Stomach (tissue), 4 donors: ENCODE measurements around the gene KLF13.

Experiments used
- POLR2A ChIP-seq, 4 donors: fragments of 450-650 bp; IDR thresholded peaks; one replicate each; pipeline ENCODE4 v1.6.1; 2016; ENCODE audit warnings: antibody characterized with exemption in 4 of 4, control low read depth in 2 of 4, mild to moderate bottlenecking in 1 of 4, moderate library complexity in 1 of 4
- TF ChIP-seq, protein P1 (sequence below), 7 experiments: fragments of 450-650 bp in 4 of 7; fragments of 200-600 bp in 3 of 7; sonication (generic) in 3 of 7; IDR thresholded peaks; one replicate each; pipeline ENCODE4 v1.5.1; 2016 to 2019; ENCODE audit warnings: antibody characterized with exemption in 7 of 7, control low read depth in 2 of 7, mild to moderate bottlenecking in 1 of 7

GRCh38 chr15:31383139-31383538 lies 56.5 kb downstream of the KLF13 start:
- TF ChIP-seq, protein P1, sequence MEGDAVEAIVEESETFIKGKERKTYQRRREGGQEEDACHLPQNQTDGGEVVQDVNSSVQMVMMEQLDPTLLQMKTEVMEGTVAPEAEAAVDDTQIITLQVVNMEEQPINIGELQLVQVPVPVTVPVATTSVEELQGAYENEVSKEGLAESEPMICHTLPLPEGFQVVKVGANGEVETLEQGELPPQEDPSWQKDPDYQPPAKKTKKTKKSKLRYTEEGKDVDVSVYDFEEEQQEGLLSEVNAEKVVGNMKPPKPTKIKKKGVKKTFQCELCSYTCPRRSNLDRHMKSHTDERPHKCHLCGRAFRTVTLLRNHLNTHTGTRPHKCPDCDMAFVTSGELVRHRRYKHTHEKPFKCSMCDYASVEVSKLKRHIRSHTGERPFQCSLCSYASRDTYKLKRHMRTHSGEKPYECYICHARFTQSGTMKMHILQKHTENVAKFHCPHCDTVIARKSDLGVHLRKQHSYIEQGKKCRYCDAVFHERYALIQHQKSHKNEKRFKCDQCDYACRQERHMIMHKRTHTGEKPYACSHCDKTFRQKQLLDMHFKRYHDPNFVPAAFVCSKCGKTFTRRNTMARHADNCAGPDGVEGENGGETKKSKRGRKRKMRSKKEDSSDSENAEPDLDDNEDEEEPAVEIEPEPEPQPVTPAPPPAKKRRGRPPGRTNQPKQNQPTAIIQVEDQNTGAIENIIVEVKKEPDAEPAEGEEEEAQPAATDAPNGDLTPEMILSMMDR (IDR thresholded peaks at IDR 0.05), result no peak
- no peak for TF ChIP-seq POLR2A (IDR thresholded peaks at IDR 0.05)
